Osteoblast (primary cell): ENCODE results near the gene PDXDC1. TPM values are rescaled to one million over a fixed set of nuclear protein-coding genes. Genes with fewer than 3 reads are reported as not detected.
"Not testable (repeated sequence)": the region's sequence is repeated elsewhere in the genome, so short reads cannot be mapped to it uniquely, and the experiment has no call there.

ENCODE experiments used
- DNase-seq: peaks from one replicate; pipeline ENCODE4 v3.0.0; 2011; ENCODE audit warnings: low spot score, mixed read lengths; ENCODE audit not compliant: insufficient read length; ENCODE audit errors: missing footprints
- H2AFZ ChIP-seq: 2 replicates; pipeline ENCODE4 v1.6.0; 2011; ENCODE audit warnings: mild to moderate bottlenecking, low read length
- H3K27ac ChIP-seq: 2 replicates; pipeline ENCODE4 v1.5.1; 2011; ENCODE audit warnings: mild to moderate bottlenecking, low read depth, low read length, moderate library complexity
- H3K27me3 ChIP-seq: 2 replicates; pipeline ENCODE4 v1.6.0; 2012; ENCODE audit warnings: mild to moderate bottlenecking, control low read depth, inconsistent platforms, low read length, moderate library complexity; ENCODE audit not compliant: insufficient read depth
- H3K36me3 ChIP-seq: 2 replicates; pipeline ENCODE4 v1.5.1; 2011; ENCODE audit warnings: mild to moderate bottlenecking, low read length, control low read depth, moderate library complexity; ENCODE audit not compliant: insufficient read depth
- H3K4me1 ChIP-seq: 2 replicates; pipeline ENCODE4 v1.5.1; 2011; ENCODE audit warnings: mild to moderate bottlenecking, low read length, control low read depth, moderate library complexity; ENCODE audit not compliant: insufficient read depth
- H3K4me2 ChIP-seq: 2 replicates; pipeline ENCODE4 v1.6.0; 2011; ENCODE audit warnings: mild to moderate bottlenecking, low read length; ENCODE audit not compliant: insufficient read depth
- H3K4me3 ChIP-seq: fragments of 200-600 bp; sonication (generic); 3 replicates; pipeline ENCODE4 v1.5.1; 2012; ENCODE audit warnings: mild to moderate bottlenecking, low read length, inconsistent platforms; ENCODE audit not compliant: insufficient read depth
- H3K79me2 ChIP-seq: 2 replicates; pipeline ENCODE4 v1.6.0; 2012; ENCODE audit warnings: mild to moderate bottlenecking, low read length, control low read depth, inconsistent platforms; ENCODE audit not compliant: insufficient read depth
- H3K9me3 ChIP-seq: 2 replicates; pipeline ENCODE4 v1.5.1; 2011; ENCODE audit warnings: low read depth, low read length, control low read depth
- H4K20me1 ChIP-seq: 2 replicates; pipeline ENCODE4 v1.6.0; 2012; ENCODE audit warnings: mild to moderate bottlenecking, low read length, control low read depth; ENCODE audit not compliant: insufficient read depth
- total RNA-seq: library from RNA; depleted of rRNA; stranded (reverse); fragments of >200 nt; gene quantifications from 2 replicates; pipeline ENCODE4 v1.2.3, GENCODE V29; 2012
- TF ChIP-seq, protein P1 (sequence below): IDR thresholded peaks from 2 replicates; pipeline ENCODE4 v1.5.1; 2011; ENCODE audit warnings: mild to moderate bottlenecking, low read depth, low read length, moderate library complexity; ENCODE audit errors: extremely low read depth

PDXDC1 gene
- total RNA-seq, 1 donor, result 82.5 TPM

- H4K20me1 ChIP-seq, H3K27me3 ChIP-seq, H3K79me2 ChIP-seq, H3K9me3 ChIP-seq, H3K27ac ChIP-seq, DNase-seq, H2AFZ ChIP-seq, H3K4me1 ChIP-seq, H3K4me2 ChIP-seq, H3K4me3 ChIP-seq: not testable (repeated sequence)
- peaks cover 48% of the 10 kb centered on the region for H3K36me3 ChIP-seq
- TF ChIP-seq, protein P1, sequence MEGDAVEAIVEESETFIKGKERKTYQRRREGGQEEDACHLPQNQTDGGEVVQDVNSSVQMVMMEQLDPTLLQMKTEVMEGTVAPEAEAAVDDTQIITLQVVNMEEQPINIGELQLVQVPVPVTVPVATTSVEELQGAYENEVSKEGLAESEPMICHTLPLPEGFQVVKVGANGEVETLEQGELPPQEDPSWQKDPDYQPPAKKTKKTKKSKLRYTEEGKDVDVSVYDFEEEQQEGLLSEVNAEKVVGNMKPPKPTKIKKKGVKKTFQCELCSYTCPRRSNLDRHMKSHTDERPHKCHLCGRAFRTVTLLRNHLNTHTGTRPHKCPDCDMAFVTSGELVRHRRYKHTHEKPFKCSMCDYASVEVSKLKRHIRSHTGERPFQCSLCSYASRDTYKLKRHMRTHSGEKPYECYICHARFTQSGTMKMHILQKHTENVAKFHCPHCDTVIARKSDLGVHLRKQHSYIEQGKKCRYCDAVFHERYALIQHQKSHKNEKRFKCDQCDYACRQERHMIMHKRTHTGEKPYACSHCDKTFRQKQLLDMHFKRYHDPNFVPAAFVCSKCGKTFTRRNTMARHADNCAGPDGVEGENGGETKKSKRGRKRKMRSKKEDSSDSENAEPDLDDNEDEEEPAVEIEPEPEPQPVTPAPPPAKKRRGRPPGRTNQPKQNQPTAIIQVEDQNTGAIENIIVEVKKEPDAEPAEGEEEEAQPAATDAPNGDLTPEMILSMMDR, result peak; percentile 4
These were observed 97.3 kb downstream of the PDXDC1 start for GRCh38 chr16:15071916-15072769.

- Histone ChIP-seq H3K79me2 (peaks cover 2% of the 10 kb centered on the region), H3K4me3 (no peak overlapping the region), H3K9me3 (no peaks in the 10 kb centered on the region), H2AFZ (no peak overlapping the region), H3K4me1 (no peaks in the 10 kb centered on the region), H3K27me3 (no peaks in the 10 kb centered on the region), H4K20me1 (no peaks in the 10 kb centered on the region), H3K4me2 (no peak overlapping the region), H3K36me3 (peaks cover 48% of the 10 kb centered on the region), H3K27ac (no peak overlapping the region)
- TF ChIP-seq, protein P1, result no peak
- no peak for DNase-seq
These were observed 98.3 kb downstream of the PDXDC1 start for GRCh38 chr16:15073101-15073500.

- peaks cover 38% of the 10 kb centered on the region for H3K36me3 ChIP-seq
- not testable (repeated sequence) for DNase-seq, H3K79me2 ChIP-seq, H3K9me3 ChIP-seq, H3K4me2 ChIP-seq, H3K27me3 ChIP-seq, H4K20me1 ChIP-seq, H3K4me1 ChIP-seq, H3K4me3 ChIP-seq, H3K27ac ChIP-seq, H2AFZ ChIP-seq
These were observed 101.3 kb downstream of the PDXDC1 start for GRCh38 chr16:15076161-15076560.

DNA sequence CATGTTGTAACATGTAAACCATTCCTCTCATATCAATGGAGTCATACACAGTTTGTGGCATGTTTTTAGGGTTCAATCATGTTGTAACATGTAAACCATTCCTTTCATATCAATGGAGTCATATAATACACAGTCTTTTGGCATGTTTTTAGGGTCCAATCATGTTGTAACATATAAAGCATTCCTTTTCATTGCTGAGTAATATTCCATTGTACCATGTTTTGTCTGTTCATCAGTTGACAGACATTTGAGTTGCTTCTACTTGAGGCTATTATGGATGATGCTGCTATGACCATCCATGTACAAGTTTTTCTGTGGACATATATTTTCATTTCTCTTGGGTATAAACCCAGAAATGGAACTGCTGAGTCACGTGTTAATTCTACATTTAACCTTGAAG is 106.1 kb downstream of the PDXDC1 start:
- DNase-seq, H3K4me3 ChIP-seq, H2AFZ ChIP-seq, H3K4me1 ChIP-seq, H3K9me3 ChIP-seq, H3K27ac ChIP-seq, H4K20me1 ChIP-seq, H3K79me2 ChIP-seq, H3K4me2 ChIP-seq, H3K27me3 ChIP-seq: not testable (repeated sequence)
- peaks cover 26% of the 10 kb centered on the region for H3K36me3 ChIP-seq

- not testable (repeated sequence) for DNase-seq, H3K79me2 ChIP-seq, H3K9me3 ChIP-seq, H3K4me1 ChIP-seq, H4K20me1 ChIP-seq, H3K27ac ChIP-seq, H3K4me3 ChIP-seq, H3K27me3 ChIP-seq, H3K4me2 ChIP-seq, H2AFZ ChIP-seq
- H3K36me3 ChIP-seq, result peaks cover 24% of the 10 kb centered on the region
These were observed 108.0 kb downstream of the PDXDC1 start for GRCh38 chr16:15082788-15083187.

DNA sequence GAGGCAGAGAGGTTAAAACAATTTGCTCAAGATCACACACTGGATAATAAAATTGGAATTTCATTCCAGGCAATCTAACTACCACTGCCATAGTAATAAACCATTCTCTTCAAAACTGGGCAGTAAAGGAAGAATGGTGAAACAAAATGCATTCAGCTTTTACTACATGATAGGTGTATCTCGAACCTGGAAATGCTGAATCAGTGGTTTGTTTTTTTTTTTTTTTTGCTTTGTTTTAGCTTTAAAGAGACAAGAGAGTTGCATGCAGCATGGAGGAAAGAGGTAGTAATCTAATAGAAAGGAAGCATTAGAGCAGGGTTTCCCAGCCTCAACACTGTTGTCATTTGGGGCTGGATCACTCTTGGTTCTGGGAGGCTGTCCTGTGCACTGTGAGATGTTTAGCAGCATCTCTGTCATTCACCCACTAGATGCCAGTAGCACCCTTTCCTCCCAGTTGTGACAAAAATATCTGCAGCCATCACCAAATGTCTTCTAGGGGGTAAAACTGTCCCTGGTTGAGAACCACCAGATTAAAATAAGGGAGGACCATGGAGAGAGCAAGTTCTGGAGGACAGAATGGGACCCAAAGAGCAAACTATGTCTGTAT is 115.9 kb downstream of the PDXDC1 start:
- not testable (repeated sequence) for H3K4me3 ChIP-seq, H3K27me3 ChIP-seq, H3K36me3 ChIP-seq, H3K4me2 ChIP-seq, H4K20me1 ChIP-seq, DNase-seq, H3K9me3 ChIP-seq, H2AFZ ChIP-seq, H3K27ac ChIP-seq, H3K4me1 ChIP-seq
- peaks cover 14% of the 10 kb centered on the region for H3K79me2 ChIP-seq

- not testable (repeated sequence) for H3K36me3 ChIP-seq, H3K4me1 ChIP-seq, H4K20me1 ChIP-seq, H3K27me3 ChIP-seq, DNase-seq, H3K9me3 ChIP-seq
- peaks cover 14% of the 10 kb centered on the region for H3K79me2 ChIP-seq
- peak overlapping the region; percentile 95 for H3K4me2 ChIP-seq
- H3K27ac ChIP-seq, result peak overlapping the region; percentile 93
- H2AFZ ChIP-seq, result peak overlapping the region; percentile 95
- peak overlapping the region; percentile 80 for H3K4me3 ChIP-seq
These were observed 118.7 kb downstream of the PDXDC1 start for GRCh38 chr16:15093571-15093954.
